HG03103 (cell line): ENCODE data around the gene BAZ2B.
"Not testable (repeated sequence)": the region's sequence is repeated elsewhere in the genome, so short reads cannot be mapped to it uniquely, and the experiment has no call there.

Source experiments
- ATAC-seq: cut with Tn5 transposase; IDR thresholded peaks from one replicate; pipeline ENCODE4 v1.9.1; 2021; ENCODE audit warnings: low read depth; ENCODE audit not compliant: unreplicated experiment

The BAZ2B gene

GRCh38 chr2:159362094-159362493 lies 254.3 kb downstream of the BAZ2B start:
- no peak for ATAC-seq

DNA sequence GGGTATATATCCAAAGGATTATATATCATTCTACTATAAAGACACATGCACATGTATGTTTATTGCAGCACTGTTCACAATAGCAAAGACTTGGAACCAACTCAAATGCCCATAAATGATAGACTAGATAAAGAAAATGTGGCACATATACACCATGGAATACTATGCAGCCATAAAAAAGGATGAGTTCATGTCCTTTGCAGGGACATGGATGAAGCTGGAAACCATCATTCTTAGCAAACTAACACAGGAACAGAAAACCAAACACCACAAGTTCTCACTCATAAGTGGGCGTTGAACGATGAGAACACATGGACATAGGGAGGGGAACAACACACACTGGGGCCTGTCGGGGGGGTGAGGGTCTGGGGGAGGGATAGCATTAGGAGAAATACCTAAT lies 254.7 kb downstream of the BAZ2B start:
- ATAC-seq = not testable (repeated sequence)

- ATAC-seq = no peak
These were observed 260.2 kb downstream of the BAZ2B start for GRCh38 chr2:159356053-159356554.

- no peak for ATAC-seq
These were observed 264.4 kb downstream of the BAZ2B start for GRCh38 chr2:159351977-159352376.

DNA sequence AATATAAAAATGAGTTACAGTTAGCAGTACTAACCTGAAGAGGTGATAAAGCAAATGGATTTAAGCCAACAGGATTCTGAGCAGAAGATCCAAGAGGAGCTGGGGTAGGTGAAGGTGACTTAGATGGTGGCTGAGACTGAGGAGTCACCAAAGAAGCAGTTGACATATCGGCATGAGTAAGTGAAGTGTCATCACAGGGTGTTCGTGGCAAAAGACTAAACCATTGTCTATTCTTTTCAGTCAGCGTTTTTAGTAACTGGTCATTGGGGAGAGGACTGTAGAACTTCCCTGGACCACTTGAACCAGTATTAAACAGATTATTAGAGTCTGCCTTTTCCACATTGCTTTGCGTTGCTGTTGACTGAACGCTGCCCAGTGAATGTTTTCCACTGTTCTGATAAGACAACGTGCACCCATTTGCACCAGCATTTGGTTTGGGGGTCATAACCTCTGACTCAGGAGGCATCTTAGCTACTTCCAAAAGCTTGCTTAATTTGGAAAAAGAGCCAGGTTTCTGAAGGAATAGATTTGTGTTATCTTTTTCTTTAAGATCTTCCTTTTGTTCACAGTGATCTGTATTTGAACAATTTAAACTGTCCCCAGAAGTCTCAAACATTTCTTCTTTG lies 266.6 kb downstream of the BAZ2B start:
- ATAC-seq = no peak

- no peak for ATAC-seq
These were observed 289.6 kb downstream of the BAZ2B start for GRCh38 chr2:159326569-159327255.

GRCh38 chr2:159322419-159322818 lies 293.9 kb downstream of the BAZ2B start:
- no peak for ATAC-seq

- no peak for ATAC-seq
These were observed 298.8 kb downstream of the BAZ2B start for GRCh38 chr2:159317392-159318088.

DNA sequence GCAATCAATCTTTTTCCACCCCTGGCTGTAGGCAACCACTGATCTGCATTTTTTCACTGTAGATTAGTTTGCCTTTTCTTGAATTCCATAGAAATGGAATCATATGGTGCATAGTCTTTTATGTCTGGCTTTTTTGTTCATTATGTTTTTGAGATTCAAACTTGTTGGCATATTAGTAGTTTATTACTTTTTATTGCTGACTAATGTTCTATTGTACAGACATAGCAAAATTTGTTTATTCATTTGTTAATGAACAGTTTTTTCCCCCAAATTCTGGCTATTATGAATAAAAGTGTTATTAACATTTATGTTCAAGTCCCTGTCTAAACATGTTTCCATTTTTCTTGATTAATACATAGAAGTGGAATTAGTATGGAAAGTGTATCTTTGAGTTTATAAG lies 308.4 kb downstream of the BAZ2B start:
- no peak for ATAC-seq

- no peak for ATAC-seq
These were observed 315.8 kb downstream of the BAZ2B start for GRCh38 chr2:159300586-159300985.

- no peak for ATAC-seq
These were observed 317.4 kb downstream of the BAZ2B start for GRCh38 chr2:159298967-159299366.

DNA sequence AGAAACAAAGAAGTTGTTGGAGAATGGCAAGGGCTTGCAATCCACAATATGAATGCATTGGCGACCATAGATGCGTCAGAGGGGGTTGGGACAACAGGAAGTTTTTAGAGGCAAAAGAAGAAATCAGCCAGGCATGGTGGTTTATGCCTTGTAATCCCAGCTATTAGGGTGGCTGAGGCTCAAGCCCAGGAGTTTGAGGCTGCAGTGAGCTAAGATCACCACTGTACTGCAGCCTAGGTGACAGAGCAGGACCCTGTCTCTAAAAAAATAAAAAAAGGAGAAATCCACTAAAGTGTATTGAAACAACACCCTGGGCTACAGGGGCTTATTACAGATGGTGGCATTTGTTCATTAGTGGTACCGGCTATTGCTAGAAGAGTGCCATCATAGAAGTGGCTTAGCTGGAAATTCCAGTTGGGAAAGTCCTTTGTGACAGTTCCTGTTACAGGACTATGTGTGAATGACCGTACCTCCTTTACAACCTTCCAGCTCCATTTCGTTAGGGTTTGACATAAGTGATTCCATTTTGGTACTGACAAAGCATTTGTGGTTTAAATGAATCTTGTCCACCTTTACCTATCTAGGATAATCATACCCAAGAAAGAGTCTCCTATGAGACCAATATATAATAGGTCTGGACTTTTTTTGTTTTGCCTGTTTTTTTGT lies 319.2 kb downstream of the BAZ2B start:
- no peak for ATAC-seq

- no peak for ATAC-seq
These were observed 324.2 kb downstream of the BAZ2B start for GRCh38 chr2:159292157-159292556.

DNA sequence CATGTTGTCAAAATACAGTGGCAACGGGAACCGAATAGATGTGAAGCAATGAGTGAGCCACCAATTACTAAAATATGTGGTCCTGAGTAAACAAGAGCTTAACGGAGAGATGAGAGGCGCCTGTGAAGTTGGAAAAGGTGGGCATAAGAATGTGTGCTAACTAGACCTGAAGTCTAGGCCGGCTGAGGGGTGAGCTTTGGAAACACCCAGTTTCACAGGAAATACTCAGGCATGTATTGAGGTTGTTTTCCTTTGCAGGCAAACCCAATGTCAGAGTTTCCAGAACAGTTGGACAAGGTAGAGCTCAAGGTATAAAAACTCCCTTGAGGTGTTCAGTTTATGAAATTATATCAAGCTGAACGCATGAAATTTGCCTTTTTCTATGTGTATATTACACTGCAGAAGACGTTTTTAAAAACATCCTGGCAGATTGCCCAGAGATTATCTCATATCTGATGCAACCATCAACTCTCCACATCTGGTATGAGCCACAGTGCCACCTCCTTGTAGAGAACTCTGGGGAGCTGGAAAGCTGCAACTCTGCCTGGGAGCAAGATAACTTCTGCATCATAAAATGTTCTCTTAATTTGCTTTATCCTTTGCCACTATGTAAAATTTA lies 325.9 kb downstream of the BAZ2B start:
- no peak for ATAC-seq

DNA sequence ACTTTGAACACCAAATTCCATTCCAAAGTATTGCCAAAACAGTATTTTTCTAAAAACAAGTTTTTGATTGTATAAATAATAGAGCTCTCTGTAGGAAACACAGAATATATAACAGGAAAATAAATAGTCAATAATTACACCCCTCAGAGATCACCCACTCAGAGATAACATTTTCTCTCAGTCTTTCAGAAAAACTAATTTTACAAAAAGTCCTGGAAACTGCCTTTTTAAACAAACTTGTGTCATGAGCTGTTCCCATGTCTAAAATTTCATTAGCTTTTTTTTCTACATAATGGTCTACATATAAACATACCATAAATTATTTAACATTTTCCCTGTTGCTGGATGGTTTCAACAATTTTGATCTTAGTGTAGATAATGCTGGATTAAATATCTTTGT lies 328.6 kb downstream of the BAZ2B start:
- no peak for ATAC-seq

DNA sequence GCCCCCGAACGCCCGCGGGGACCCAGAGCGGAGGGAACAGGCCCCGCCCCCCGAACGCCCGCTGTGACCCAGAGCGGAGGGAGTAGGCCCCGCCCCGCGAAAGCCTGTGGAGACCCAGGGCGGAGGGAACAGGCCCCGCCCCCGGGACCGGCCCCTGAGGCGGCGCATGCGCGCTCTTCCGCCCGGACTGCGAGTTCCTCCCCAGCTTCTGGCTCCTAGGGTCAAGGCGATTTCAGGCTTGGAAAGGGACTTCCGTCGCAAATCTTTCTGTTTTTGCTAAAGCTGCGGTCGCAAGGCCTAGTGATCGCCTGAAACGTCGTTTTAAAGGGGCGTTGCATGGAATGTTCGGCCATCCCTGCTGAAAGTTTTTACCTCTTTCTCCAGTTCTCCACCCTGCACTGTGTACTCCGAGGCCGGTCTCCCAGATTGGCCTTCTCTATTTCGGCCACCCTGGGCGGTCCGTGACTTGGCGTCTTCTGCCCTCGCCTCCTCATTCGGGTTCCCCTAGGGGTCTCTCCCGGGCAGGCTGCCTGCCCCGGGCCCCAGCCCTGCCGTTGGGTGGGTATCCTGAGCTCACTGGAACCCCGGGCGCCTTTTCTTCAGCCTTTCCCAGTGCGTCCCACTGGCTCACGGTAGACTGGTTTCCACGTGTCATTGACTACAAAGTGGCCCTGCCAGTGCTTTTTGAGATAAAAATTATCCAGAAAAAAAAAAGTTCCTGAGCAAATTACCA lies 329.5 kb downstream of the BAZ2B start:
- peak; percentile 80 for ATAC-seq

GRCh38 chr2:159285929-159286708 lies 330.2 kb downstream of the BAZ2B start, which contains the start of gene WDSUB1:
Gene WDSUB1, minus strand, starts transcription at chr2:159286703. Its CDS starts 3,634 bp downstream, at chr2:159283069.
- ATAC-seq = peak; percentile 9

DNA sequence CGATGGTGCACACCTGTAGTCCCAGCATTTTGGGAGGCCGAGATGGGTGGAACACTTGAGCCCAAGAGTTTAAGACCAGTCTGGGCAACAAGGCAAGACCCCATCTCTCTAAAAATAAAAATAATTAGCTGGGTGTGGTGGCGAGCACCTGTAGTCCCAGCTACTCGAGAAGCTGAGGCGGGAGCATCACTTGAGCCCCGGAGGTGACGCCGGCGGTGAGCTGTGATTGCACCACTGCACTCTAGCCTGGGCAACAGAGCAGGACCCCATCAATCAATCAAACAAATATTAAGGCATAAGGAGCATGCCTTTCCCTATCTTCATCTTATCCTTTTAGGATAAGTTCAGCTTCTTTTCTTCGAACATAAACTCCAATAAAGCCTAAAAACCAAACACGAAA lies 330.9 kb downstream of the BAZ2B start:
- ATAC-seq = no peak

GRCh38 chr2:159283529-159283928 lies 332.8 kb downstream of the BAZ2B start:
- ATAC-seq = no peak
